Measurements from ENCODE around the gene BANK1. TPM values are rescaled to one million over a fixed set of nuclear protein-coding genes. Genes with fewer than 3 reads are reported as not detected.

Gene BANK1
- total and polyA plus RNA-seq, 2 of the 8 experiments (the other 6 are each of a cell fraction or from before 2014, with no cell fraction given) = 0.59 to 0.93 TPM

- TF ChIP-seq BCL11A (IDR thresholded peaks at IDR 0.05; ENCODE audit: low read depth in 2 of 2, low read length in 2 of 2) = no peak
- no peak for TF ChIP-seq JUND (IDR thresholded peaks at IDR 0.05; ENCODE audit: low read length)
- TF ChIP-seq CBX8 (IDR thresholded peaks at IDR 0.05; ENCODE audit: borderline replicate concordance, low read depth, low read length) = no peak
- no peak for TF ChIP-seq FOSL1 (IDR thresholded peaks at IDR 0.05; ENCODE audit: insufficient read depth, low read depth, low read length)
- no peak for TF ChIP-seq ZNF274 (IDR thresholded peaks at IDR 0.05; ENCODE audit: borderline replicate concordance, extremely low read depth, low read length)
- TF ChIP-seq BACH1 (IDR thresholded peaks at IDR 0.05; ENCODE audit: low read length) = no peak
- no peak for TF ChIP-seq CREB1 (IDR thresholded peaks at IDR 0.05)
- no peak for TF ChIP-seq EZH2 (IDR thresholded peaks at IDR 0.05; ENCODE audit: low read depth, low read length, severe bottlenecking)
Measured at GRCh38 chr4:102057122-102057521, 266.6 kb downstream of the BANK1 start (continued).
